ENCODE results near the gene SLC7A4. TPM values are rescaled to one million over a fixed set of nuclear protein-coding genes. Genes with fewer than 3 reads are reported as not detected.

The SLC7A4 gene
- total RNA-seq, 1 experiment from 2014 or later = not detected

DNA sequence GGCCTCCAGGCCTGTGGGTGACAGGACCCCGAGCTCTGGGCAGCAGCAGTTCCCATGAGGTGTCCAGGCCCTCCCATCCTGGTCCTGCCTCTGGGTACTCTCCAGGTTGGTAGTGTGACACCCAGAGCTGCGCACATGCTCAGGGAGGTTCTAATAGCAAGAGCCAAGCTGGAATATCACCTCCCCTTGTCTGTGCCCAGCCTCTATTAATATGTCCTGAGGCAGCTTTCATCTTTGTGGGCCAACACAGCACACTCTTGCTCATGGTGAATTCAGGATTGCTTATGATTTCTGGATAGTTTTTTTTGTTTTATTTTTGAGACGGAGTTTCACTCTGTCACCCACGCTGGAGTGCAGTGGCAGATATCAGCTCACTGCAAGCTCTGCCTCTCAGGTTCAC is 14.0 kb downstream of the SLC7A4 start:
- BruUV-seq (replicated peaks) = no TSS peak
- Histone ChIP-seq H3K4me1 (ENCODE audit: insufficient read depth, low read length, poor library complexity, severe bottlenecking) (peaks cover 17% of the 10 kb centered on the region), H3K4me3 (ENCODE audit: low read depth, low read length, poor library complexity, severe bottlenecking) (no peak overlapping the region), H3K9me3 (ENCODE audit: low read depth, low read length, poor library complexity, severe bottlenecking) (no peaks in the 10 kb centered on the region), H3K27ac (ENCODE audit: low read depth, low read length, poor library complexity, severe bottlenecking) (no peak overlapping the region), H3K27me3 (replicated peaks; ENCODE audit: insufficient read depth, low read depth, low read length, poor library complexity) (no peaks in the 10 kb centered on the region), H3K36me3 (ENCODE audit: insufficient read depth, low read length, poor library complexity, severe bottlenecking) (no peaks in the 10 kb centered on the region)
- CTCF ChIA-PET = no interaction called here
- no peak for DNase-seq (ENCODE audit: low spot score)
- intact Hi-C loops (cut with micrococcal nuclease; ENCODE audit: unreplicated experiment) = no loop called here
- TF ChIP-seq, protein P1, sequence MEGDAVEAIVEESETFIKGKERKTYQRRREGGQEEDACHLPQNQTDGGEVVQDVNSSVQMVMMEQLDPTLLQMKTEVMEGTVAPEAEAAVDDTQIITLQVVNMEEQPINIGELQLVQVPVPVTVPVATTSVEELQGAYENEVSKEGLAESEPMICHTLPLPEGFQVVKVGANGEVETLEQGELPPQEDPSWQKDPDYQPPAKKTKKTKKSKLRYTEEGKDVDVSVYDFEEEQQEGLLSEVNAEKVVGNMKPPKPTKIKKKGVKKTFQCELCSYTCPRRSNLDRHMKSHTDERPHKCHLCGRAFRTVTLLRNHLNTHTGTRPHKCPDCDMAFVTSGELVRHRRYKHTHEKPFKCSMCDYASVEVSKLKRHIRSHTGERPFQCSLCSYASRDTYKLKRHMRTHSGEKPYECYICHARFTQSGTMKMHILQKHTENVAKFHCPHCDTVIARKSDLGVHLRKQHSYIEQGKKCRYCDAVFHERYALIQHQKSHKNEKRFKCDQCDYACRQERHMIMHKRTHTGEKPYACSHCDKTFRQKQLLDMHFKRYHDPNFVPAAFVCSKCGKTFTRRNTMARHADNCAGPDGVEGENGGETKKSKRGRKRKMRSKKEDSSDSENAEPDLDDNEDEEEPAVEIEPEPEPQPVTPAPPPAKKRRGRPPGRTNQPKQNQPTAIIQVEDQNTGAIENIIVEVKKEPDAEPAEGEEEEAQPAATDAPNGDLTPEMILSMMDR (conservative IDR thresholded peaks at IDR 0.05; ENCODE audit: low read depth, low read length) = no peak
- no peak for TF ChIP-seq EZH2 (IDR thresholded peaks at IDR 0.05; ENCODE audit: borderline replicate concordance, low read depth, low read length, poor library complexity, severe bottlenecking)
- POLR2A ChIA-PET (ENCODE audit: low non-redundant PET) = no interaction called here

DNA sequence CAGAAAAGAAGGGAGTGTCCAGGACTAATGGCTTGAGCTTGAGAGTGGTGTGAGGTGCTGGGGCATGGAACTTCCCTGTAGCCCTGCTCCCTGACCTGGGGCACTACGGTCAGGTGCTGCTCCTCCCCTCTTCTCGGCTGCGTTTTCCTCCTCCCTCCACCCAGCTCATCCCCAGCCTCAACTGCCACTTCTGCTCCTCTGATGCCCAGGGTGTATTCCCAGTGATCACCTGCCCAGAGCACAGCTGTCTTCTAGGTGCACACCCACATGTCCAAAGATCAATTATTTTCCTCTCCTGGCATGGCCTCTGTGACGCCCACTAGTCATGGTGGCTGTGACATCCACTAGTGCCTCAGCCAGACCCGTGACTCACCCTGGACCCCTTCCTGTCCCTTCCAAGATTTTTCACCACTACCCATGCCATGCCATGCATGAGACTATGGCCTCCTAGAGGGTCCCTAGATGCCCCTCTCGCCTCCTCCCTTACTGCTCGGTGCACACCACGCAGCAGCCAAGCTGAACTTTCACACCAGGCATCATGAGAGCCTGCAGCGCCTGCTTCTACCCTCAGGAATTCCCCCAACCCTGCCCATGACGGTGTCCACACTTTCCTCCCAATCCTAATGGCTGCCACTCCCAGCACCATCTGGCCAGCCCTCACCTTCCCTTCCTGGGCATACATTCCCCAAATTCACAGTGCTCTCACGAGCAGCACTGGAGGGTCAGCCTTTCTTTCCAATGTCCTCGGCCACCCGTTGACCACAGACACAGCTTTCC is 15.5 kb downstream of the SLC7A4 start:
- POLR2A ChIA-PET (ENCODE audit: low non-redundant PET) = no interaction called here
- Histone ChIP-seq H3K36me3 (ENCODE audit: insufficient read depth, low read length, poor library complexity, severe bottlenecking) (no peaks in the 10 kb centered on the region), H3K4me3 (ENCODE audit: low read depth, low read length, poor library complexity, severe bottlenecking) (no peak overlapping the region), H3K9me3 (ENCODE audit: low read depth, low read length, poor library complexity, severe bottlenecking) (no peaks in the 10 kb centered on the region), H3K4me1 (ENCODE audit: insufficient read depth, low read length, poor library complexity, severe bottlenecking) (peaks cover 18% of the 10 kb centered on the region), H3K27me3 (replicated peaks; ENCODE audit: insufficient read depth, low read depth, low read length, poor library complexity) (no peaks in the 10 kb centered on the region), H3K27ac (ENCODE audit: low read depth, low read length, poor library complexity, severe bottlenecking) (no peak overlapping the region)
- CTCF ChIA-PET = no interaction called here
- DNase-seq (ENCODE audit: low spot score) = no peak
- intact Hi-C loops (cut with micrococcal nuclease; ENCODE audit: unreplicated experiment) = no loop called here
- BruUV-seq (replicated peaks) = no TSS peak
- TF ChIP-seq, protein P1 (conservative IDR thresholded peaks at IDR 0.05; ENCODE audit: low read depth, low read length) = no peak
- no peak for TF ChIP-seq EZH2 (IDR thresholded peaks at IDR 0.05; ENCODE audit: borderline replicate concordance, low read depth, low read length, poor library complexity, severe bottlenecking)

DNA sequence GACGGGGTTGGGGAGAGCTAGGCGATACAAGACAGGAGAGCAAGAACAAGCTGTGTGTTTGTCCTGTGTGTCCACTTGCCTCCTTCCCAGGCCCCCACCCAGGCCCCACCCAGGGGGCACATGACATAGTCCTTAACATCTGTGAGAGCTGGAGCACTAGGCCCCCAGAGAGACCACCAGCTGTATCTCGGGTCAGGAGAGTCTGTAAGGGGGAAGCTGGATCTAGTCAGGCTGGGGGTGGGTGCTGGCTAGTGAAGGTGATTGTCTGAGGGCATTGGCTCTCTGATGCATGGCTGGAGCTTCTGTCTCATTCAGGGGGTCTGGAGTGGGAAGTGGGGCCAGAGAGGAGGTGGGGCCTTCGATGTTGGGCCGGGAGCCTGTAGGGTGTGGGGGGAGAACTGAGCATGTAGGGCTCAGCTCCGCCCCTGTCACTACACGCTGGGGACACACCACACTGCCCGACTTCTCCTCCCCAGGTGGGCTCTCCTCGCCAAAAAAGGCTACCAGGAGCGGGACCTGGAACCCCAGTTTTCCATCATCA is 16.8 kb downstream of the SLC7A4 start:
- no peaks in the 10 kb centered on the region for H3K36me3 ChIP-seq (ENCODE audit: insufficient read depth, low read length, poor library complexity, severe bottlenecking)
- ChIA-PET POLR2A (ENCODE audit: low non-redundant PET) (no interaction called here), CTCF (no interaction called here)
- no peak for DNase-seq (ENCODE audit: low spot score)
- H3K27ac ChIP-seq (ENCODE audit: low read depth, low read length, poor library complexity, severe bottlenecking) = no peak overlapping the region
- H3K27me3 ChIP-seq (replicated peaks; ENCODE audit: insufficient read depth, low read depth, low read length, poor library complexity) = no peaks in the 10 kb centered on the region
- intact Hi-C loops (cut with micrococcal nuclease; ENCODE audit: unreplicated experiment) = no loop called here
- no peaks in the 10 kb centered on the region for H3K9me3 ChIP-seq (ENCODE audit: low read depth, low read length, poor library complexity, severe bottlenecking)
- BruUV-seq (replicated peaks) = no TSS peak
- TF ChIP-seq, protein P1 (conservative IDR thresholded peaks at IDR 0.05; ENCODE audit: low read depth, low read length) = no peak
- no peak for TF ChIP-seq EZH2 (IDR thresholded peaks at IDR 0.05; ENCODE audit: borderline replicate concordance, low read depth, low read length, poor library complexity, severe bottlenecking)
- H3K4me3 ChIP-seq (ENCODE audit: low read depth, low read length, poor library complexity, severe bottlenecking) = no peak overlapping the region
- H3K4me1 ChIP-seq (ENCODE audit: insufficient read depth, low read length, poor library complexity, severe bottlenecking) = peaks cover 18% of the 10 kb centered on the region

All from A673 (cell line).